Erythroblast (primary cell): Measurements from ENCODE around the gene JUNB.
A peak's percentile ranks its signal among the peaks of the same experiment; 100 is the strongest.
"Not testable (repeated sequence)": the region's sequence is repeated elsewhere in the genome, so short reads cannot be mapped to it uniquely, and the experiment has no call there.

Experiments
- DNase-seq, 2 experiments: peaks; one replicate each; lab custom pipeline; 2025; lab: John Stamatoyannopoulos, UW
- GATA1 ChIP-seq: IDR thresholded peaks from 2 replicates; pipeline ENCODE4 v1.6.1; 2011; ENCODE audit warnings: low read depth, mild to moderate bottlenecking, control low read depth, low read length, moderate library complexity
- POLR2A ChIP-seq: IDR thresholded peaks from 2 replicates; pipeline ENCODE4 v1.6.1; 2011; ENCODE audit warnings: mild to moderate bottlenecking, low read length

The JUNB gene

GRCh38 chr19:12797141-12797587 lies 5.9 kb downstream of the JUNB start:
- TF ChIP-seq GATA1 (no peak), POLR2A (no peak)
- no peak for DNase-seq

GRCh38 chr19:12797607-12798006 lies 6.3 kb downstream of the JUNB start:
- not testable (repeated sequence) for DNase-seq

- peak in 1 of 2 experiments; percentile 93 for DNase-seq
- TF ChIP-seq POLR2A (no peak), GATA1 (no peak)
Measured at GRCh38 chr19:12799742-12800465, 8.6 kb downstream of the JUNB start.

GRCh38 chr19:12800466-12800770 lies 9.1 kb downstream of the JUNB start:
- TF ChIP-seq GATA1 (no peak), POLR2A (peak; percentile 78)
- DNase-seq = peak in 1 of 2 experiments; percentile 91

- TF ChIP-seq POLR2A (no peak), GATA1 (no peak)
- peak; percentile 59 to 72 for DNase-seq
Measured at GRCh38 chr19:12800923-12801465, 9.7 kb downstream of the JUNB start.

- DNase-seq = peak; percentile 93 to 95
- TF ChIP-seq GATA1 = no peak
- TF ChIP-seq POLR2A = peak; percentile 99
Measured at GRCh38 chr19:12801466-12802266, 10.4 kb downstream of the JUNB start, which contains the start of the genes PRDX2 and THSD8. TSS of gene PRDX2 (minus strand) at chr19:12801800. CDS start at chr19:12801261, 539 bp downstream. TSS of gene THSD8 (plus strand) at chr19:12802069. CDS start at chr19:12802072, 3 bp downstream.

GRCh38 chr19:12802267-12803106 lies 11.2 kb downstream of the JUNB start:
- no peak for DNase-seq
- no peak for TF ChIP-seq POLR2A
- no peak for TF ChIP-seq GATA1

GRCh38 chr19:12804051-12804450 lies 12.8 kb downstream of the JUNB start:
- TF ChIP-seq GATA1 (no peak), POLR2A (no peak)
- no peak for DNase-seq

GRCh38 chr19:12806242-12807081 lies 15.2 kb downstream of the JUNB start, which contains the start of gene RNASEH2A:
TSS of gene RNASEH2A (plus strand) at chr19:12806584. CDS start at chr19:12806674, 90 bp downstream.
- TF ChIP-seq GATA1 = no peak
- TF ChIP-seq POLR2A = peak; percentile 72
- peak; percentile 93 to 95 for DNase-seq

- DNase-seq = no peak
- TF ChIP-seq GATA1 (no peak), POLR2A (no peak)
Measured at GRCh38 chr19:12815088-12815487, 23.8 kb downstream of the JUNB start.

- DNase-seq = not testable (repeated sequence)
Measured at GRCh38 chr19:12817188-12817587, 25.9 kb downstream of the JUNB start.

- not testable (repeated sequence) for DNase-seq
Measured at GRCh38 chr19:12817810-12818209, 26.5 kb downstream of the JUNB start.

- DNase-seq = no peak
- TF ChIP-seq POLR2A (no peak), GATA1 (no peak)
Measured at GRCh38 chr19:12821761-12822160, 30.5 kb downstream of the JUNB start.
